ENCODE data around the gene UNC45B. TPM values are rescaled to one million over a fixed set of nuclear protein-coding genes. Genes with fewer than 3 reads are reported as not detected.

The UNC45B gene
- total and polyA plus RNA-seq, 2 of the 8 experiments (the other 6 are each of a cell fraction or from before 2014, with no cell fraction given): 0.06 to 0.15 TPM

DNA sequence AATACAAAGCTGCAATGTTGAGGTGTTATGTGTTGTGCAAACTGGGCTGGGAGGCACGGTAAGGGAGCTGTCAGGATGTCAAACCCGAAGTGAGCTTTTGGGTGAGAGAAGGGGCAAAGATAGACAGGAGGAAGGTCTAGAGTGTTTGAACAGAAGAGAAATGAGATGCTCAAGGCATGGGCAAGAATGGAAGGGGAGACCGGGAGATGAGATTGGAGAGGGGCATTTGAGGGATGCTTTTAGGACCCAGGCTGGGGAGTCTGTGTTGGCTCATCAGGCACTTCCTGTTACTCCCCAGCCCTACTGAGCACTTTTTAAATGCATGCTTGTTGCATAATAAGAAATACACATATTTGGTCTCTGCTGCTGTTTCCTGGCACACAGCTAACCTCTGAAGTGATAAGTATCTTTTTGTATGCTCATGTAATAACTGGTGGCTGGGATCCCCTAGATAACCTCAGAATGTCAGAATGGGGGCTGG lies 13.7 kb downstream of the UNC45B start:
- no peaks in the 10 kb centered on the region for H3K9me3 ChIP-seq (ENCODE audit: insufficient read depth in 2 of 2, low read depth in 1 of 2, low read length in 1 of 2)
- H3K36me3 ChIP-seq (ENCODE audit: control insufficient read depth in 2 of 4, insufficient read depth in 4 of 4, low read length in 3 of 4): no peaks in the 10 kb centered on the region
- H3K14ac ChIP-seq (ENCODE audit: insufficient read length): no peak overlapping the region
- H4K91ac ChIP-seq (replicated peaks; ENCODE audit: insufficient read length, low read length): no peak overlapping the region
- H2BK20ac ChIP-seq (ENCODE audit: low read length): no peak overlapping the region
- CTCF ChIA-PET (ENCODE audit: partially characterized antibody): interaction anchor here (0.9 kb wide), 1 partner anchor 18 kb away, joined by 3 read pairs; no protein-coding TSS in a partner anchor
- no peak for DNase-seq (ENCODE audit: low read depth in 1 of 2, low spot score in 2 of 2)
- H2AFZ ChIP-seq (ENCODE audit: low read length): no peak overlapping the region
- no peak overlapping the region for H2BK15ac ChIP-seq (ENCODE audit: low read length)
- FAIRE-seq: no peak
- H3K9ac ChIP-seq (replicated peaks in 1 of 4; ENCODE audit: extremely low read depth in 1 of 4, low read depth in 3 of 4, low read length in 3 of 4): no peak overlapping the region
- no peak overlapping the region for H3K4me2 ChIP-seq (ENCODE audit: insufficient read depth in 1 of 2, low read depth in 2 of 2, low read length in 2 of 2)
- H3K27me3 ChIP-seq (replicated peaks in 1 of 4; ENCODE audit: control insufficient read depth in 3 of 4, extremely low read depth in 1 of 4, insufficient read depth in 3 of 4, low read length in 3 of 4): no peaks in the 10 kb centered on the region
- no peak for TF ChIP-seq YY1 (IDR thresholded peaks at IDR 0.05; ENCODE audit: low read depth, low read length)
- TF ChIP-seq, protein P1, sequence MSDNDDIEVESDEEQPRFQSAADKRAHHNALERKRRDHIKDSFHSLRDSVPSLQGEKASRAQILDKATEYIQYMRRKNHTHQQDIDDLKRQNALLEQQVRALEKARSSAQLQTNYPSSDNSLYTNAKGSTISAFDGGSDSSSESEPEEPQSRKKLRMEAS (IDR thresholded peaks at IDR 0.05): no peak
- no peak for TF ChIP-seq SP2 (IDR thresholded peaks at IDR 0.05; ENCODE audit: low read length)
- no peak for TF ChIP-seq KDM1A (IDR thresholded peaks at IDR 0.05; ENCODE audit: borderline replicate concordance, low read length)
- TF ChIP-seq BCL11A (IDR thresholded peaks at IDR 0.05; ENCODE audit: low read depth in 2 of 2, low read length in 2 of 2): no peak
- no peak for TF ChIP-seq TAF7 (optimal IDR thresholded peaks at IDR 0.05; ENCODE audit: borderline replicate concordance, low read depth, low read length)
- H3K23me2 ChIP-seq (ENCODE audit: low read depth, low read length): no peaks in the 10 kb centered on the region
- no peak overlapping the region for H2BK5ac ChIP-seq (ENCODE audit: low read depth, low read length)
- H3K79me1 ChIP-seq (ENCODE audit: low read depth, low read length): no peaks in the 10 kb centered on the region; the same call in 1 of the 2 replicates
- POLR2A ChIA-PET (ENCODE audit: partially characterized antibody): no interaction called here
- H3K79me2 ChIP-seq (ENCODE audit: control insufficient read depth in 1 of 2, insufficient read depth in 2 of 2, low read length in 2 of 2): no peaks in the 10 kb centered on the region
- peaks cover 0 to 2% of the 10 kb centered on the region in 2 experiments for H4K20me1 ChIP-seq (replicated peaks in 1 of 2; ENCODE audit: control insufficient read depth in 1 of 2, insufficient read depth in 2 of 2, low read length in 2 of 2)
- no peak overlapping the region for H2AK5ac ChIP-seq (ENCODE audit: low read depth, low read length)
- H2BK120ac ChIP-seq (replicated peaks; ENCODE audit: low read depth, low read length): no peak overlapping the region
- H4K5ac ChIP-seq (ENCODE audit: insufficient read length, low read depth, low read length): no peak overlapping the region
- no peaks in the 10 kb centered on the region for H3K4me1 ChIP-seq (replicated peaks in 1 of 4; ENCODE audit: control insufficient read depth in 3 of 4, insufficient read depth in 4 of 4, low read length in 3 of 4)
- H3K4me3 ChIP-seq (ENCODE audit: extremely low read depth in 1 of 4, insufficient read depth in 2 of 4, low read depth in 3 of 4, low read length in 4 of 4): no peak overlapping the region
- H3K18ac ChIP-seq (ENCODE audit: extremely low read depth, low read length): no peak overlapping the region
- 92% methylated on average over 3 of the region's 3 CpGs; no CpG with 5 or more reads in 1 of the 2 experiments for WGBS, 2 experiments (ENCODE audit: extremely low coverage in 1 of 2, insufficient coverage in 1 of 2, insufficient read length in 1 of 2, insufficient replicate concordance in 2 of 2, low coverage in 1 of 2, low lambda C conversion rate in 2 of 2, missing lambda C conversion rate in 1 of 2)
- no peak overlapping the region for H3K27ac ChIP-seq (ENCODE audit: low read depth, low read length)
- no peak overlapping the region for H4K8ac ChIP-seq (ENCODE audit: extremely low read depth, insufficient read depth, low read length)
- no peak overlapping the region for H3K56ac ChIP-seq (replicated peaks; ENCODE audit: insufficient read length, low read depth, low read length)
- H3K23ac ChIP-seq (ENCODE audit: insufficient read length): no peak overlapping the region
- H3K4ac ChIP-seq (replicated peaks; ENCODE audit: insufficient read length, low read depth, low read length): no peak overlapping the region
- no peak overlapping the region for H2BK12ac ChIP-seq (ENCODE audit: low read depth, low read length)
